T-helper 9 cell (primary cell): ENCODE results near the gene ROR1.

Experiments
- DNase-seq: peaks from one replicate; pipeline ENCODE4 v3.0.0-alpha.2; 2020

Gene ROR1

DNA sequence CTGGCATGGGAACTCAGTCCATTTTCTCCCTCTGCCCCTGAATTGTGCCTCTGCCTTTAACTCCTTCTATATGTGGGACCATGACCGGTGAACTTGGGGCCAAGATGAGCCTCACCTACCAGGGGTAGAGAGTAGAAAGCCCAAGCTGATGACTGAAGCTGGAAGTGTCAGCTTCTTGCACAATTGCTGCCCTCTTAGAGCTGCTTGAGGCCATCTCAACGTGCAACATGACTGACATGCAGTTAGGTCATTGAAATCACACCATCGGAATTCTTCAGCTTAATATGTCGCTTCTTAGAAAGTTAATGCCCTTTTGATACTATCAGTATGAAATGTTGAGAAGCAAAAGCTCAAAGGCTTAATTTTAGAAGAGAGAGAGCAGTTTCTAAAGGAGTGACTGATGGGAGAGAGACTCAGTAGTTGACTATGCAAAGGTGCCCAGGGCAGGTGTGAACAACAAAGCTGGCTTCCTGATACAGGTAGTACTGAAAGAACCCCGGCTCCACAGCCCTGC lies 340.3 kb downstream of the ROR1 start:
- no peak for DNase-seq

DNA sequence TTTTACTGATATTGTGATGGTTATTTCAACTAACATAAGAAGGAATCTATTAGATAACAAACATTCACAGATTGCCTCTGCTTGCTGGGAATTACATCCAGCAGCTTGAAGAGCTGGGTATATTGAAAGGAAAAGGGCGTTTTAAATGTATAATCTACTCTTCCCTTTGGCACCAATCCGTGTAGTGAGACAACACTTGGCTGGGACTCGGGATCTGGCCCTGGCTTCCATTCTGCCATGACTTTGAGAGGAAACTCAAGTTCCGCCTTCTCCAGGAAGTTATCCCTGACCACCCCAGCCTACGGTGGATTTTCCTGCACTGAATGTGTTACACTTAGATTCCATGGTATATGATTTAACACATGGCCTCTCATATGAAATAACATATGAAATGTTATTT lies 342.7 kb downstream of the ROR1 start:
- no peak for DNase-seq

DNA sequence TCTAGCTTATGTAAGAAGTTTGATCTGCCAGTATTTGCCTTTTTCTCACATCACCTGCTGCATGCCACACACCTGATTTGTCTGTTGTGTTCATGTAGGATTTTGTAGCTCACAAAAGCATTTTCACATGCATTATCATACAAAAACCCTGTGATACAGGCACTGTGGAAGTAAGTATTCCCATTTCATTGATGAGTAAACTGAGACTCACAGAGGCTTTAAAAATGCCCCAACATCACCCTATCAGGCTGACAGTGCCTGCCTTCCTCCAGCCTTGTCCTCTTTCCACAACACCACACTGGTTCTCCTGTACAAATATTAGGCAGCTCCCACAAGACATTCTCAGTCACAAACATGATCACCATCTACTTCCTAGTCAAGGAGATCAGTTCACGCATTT lies 343.7 kb downstream of the ROR1 start:
- no peak for DNase-seq

DNA sequence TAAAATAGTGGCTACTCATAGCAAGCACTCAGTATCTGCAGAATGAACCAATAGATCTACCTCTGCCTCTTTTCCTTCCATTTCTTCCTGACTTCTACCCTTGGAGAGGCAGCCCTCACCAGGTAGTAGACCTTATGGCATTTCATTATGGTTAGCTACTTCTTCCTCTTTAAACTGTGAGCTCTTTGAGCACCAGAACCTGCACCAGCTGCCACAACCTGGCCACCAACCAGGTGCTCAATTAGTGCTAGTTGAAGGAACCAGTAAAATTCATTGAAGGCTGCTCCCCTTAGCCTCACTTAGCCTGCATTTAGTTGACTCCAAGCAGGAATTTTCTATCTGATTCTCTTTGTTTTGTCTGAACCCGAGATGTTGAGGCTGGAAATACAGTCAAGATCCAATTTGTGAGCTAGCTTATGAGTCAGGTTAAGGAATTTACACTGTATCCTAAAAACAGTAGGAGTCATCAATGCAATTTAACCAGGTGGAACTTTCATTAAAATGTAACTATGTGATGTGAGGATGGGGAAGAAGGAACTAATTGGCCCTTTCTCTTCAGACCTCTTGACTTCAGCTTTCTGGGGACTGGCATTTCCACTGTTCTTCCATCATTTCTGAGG lies 348.1 kb downstream of the ROR1 start:
- no peak for DNase-seq

DNA sequence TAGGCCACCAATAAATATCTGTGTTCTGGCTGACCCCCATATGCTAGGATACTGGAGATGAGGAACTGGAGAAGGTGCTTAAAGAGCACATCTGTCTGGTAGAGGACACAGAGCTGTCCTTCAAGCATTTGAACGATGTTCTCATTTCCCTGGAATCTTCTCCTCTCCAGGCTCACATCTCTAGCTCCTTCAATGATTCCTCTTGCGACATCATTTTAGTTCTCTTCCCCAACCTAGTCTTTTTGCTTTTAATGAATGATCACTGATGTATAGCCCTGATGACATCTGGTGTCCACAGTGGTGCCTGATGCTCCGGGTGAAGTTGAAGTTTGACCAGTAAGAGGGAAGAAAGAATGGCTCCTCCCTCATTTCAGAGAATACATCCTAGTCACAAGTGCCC lies 348.8 kb downstream of the ROR1 start:
- DNase-seq, result no peak

DNA sequence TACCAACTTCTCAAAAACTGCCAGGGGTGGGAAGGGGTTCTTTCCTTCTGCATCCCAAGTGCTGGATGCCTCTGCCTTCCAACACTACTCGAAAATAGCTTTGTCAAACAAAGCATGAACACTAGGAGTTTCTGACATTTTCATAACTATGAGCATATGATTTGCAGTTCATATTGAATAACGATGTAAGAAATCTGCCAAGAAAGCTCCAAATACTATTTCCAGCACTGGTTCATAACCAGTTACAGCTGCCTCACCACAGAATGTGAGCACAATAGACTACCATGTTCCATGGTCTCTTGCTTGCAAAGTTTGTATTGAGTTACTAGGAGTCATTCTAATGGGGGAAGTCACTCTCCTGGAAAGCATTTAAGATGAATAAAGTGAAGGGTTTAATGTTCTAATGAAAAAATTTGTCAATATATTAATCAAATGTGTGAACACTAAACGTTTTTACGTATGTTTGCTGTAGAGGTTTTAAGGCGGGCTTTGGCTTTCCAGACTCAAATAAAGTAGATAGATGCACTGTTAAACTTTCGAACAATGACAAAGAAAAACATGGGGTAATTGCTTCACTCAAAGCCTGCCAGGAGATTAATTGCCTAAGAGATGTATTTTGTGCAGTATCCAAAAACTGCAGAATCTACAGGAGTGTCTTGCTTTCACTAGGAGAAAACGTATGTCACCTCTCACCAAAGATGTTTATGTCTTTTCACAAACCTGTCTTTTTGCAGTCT lies 351.1 kb downstream of the ROR1 start:
- DNase-seq, result no peak

DNA sequence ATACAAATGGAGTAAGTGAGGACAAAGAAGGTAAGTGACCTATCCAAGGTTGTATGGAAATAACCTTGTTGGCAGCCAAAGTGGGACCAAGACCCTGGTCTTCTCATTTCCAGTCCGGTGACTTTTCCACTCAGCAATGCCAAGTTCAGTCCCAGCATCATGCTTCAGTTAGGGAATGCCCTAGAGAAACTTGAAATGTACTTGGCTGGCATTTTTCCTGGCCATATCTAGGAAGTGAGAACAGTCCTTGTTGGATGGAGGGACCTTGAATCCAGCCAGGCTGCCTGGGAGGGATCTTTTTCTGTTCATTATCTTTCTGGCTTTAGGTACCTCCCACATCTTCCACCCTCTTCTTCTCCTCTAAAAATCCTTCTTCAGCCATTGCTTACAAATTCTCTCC lies 352.8 kb downstream of the ROR1 start:
- DNase-seq, result no peak

DNA sequence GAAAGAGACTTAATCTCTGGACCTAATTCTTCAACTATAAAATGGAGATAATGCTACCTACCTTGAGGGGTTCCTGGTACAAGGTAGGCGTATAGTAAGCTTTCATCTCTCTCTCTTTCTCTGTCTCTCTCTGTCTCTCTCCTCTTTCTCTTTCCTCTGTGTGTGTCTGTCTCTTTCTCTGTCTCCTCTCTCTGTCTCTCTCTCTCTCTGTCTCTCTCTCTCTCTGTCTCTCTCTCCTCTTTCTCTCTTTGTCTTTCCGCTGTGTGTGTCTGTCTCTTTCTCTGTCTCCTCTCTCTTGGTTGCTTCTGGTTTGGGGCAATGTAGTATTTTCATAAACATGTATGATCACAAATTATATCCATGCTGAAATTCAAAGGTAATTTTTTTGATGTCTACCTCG lies 353.5 kb downstream of the ROR1 start:
- no peak for DNase-seq

DNA sequence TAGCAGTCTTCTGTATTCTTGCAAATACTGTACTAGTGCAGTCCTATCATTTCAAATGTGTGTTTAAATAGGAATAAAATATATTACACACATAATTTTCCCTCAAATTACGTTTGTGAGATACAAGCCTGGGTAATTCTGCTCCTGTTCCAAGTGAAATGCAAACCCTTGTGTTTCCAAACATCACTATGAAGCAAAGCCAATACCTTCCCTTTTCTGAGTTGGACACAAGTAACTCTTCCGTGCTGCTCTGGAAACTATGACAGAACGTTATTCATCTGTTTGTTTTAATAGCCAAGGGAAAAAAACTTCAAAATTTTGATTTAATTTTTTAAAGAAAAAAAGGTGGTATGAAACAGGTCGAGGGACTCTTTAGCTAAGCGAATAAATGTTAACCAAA lies 355.9 kb downstream of the ROR1 start:
- no peak for DNase-seq

DNA sequence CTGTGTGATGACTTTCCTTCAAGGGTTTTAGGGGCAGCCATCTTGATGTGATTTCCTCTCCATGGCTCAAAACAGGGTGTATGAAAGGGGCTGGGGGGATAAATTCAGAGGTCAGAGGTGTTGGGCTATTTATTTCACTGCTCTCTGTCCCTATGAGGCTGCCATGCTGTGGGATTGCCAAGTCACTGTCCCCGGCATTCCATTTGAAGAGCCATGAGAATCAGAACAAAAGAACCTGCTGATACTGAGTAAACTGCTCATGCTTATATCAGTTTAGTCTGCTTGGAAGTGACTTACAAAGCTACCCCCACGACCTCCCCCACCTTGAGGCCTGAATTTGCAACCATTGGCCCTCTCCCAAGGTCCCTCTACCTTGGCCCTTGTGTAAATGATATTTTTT lies 357.3 kb downstream of the ROR1 start:
- DNase-seq, result no peak

DNA sequence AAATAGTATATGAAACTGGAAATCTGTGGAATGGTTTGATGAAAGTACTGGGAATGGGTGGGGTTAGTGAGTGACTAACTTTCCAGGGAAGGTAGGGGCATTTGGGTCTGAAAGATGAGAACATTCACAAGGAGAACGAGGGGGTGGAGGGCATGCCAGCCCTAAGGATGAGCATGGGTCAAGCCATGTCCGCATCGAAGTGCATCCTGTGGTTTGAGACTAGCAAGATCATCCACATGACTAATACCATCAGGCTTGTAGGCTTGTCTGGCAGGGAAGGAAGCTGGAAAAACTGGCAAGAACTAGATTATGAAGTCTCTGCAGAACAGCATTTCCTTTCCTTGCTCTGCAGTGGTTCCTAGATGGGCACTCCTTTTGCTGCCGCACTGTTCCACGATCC lies 359.2 kb downstream of the ROR1 start:
- DNase-seq, result no peak

DNA sequence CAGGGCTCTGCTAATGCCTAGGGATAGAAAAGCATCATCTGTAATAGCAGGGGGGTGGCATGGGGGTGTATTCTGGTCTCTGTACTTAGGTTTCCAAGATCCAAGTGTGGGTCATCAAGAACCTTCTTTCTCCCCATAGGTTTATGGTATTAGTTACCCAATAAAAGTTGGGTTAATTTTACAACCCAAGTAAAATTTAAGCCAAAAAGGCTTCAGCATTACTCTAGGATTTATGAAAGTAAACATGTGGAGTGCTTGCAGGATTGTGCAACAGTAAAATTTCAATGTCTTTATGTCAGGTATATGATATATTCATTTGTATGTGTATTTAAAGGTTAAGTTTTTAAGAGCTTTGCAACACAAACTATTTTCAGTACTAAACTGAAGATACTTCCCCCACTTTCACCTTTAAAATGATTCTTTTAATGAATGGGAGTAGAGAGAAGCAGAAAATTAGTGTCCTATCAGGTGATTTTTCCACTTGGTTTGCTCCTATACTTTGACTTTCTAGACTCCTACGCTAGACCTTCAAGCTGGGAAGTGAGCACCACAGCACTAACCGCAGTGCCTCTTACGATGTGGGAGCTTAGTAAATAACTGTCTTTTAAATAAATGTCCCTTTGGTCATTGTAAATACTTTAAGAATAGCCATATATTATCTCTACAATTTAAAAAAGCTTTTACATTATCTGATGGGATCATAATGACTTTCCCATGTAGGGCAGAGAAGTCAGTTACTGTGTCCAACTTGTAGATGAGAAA lies 361.8 kb downstream of the ROR1 start:
- DNase-seq, result no peak

DNA sequence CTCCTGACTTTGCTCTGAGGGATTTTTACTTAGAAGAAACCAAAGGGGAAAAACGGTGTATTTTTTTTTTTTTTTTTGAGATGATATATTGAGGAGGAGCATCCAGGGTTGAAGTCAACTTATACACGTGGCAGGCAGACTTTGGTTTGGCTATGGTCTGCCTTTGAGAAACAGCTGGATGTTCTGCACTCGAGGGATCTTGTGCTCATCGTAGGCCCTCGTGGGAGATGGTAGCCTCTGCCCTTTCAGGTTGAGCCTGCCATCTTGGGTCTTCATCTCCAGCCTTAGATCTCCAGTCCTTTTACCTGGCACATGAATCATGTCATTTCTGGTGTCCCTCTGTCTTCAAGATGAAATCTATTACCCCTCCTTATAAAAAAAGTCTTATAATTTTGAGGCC lies 362.5 kb downstream of the ROR1 start:
- DNase-seq, result no peak

DNA sequence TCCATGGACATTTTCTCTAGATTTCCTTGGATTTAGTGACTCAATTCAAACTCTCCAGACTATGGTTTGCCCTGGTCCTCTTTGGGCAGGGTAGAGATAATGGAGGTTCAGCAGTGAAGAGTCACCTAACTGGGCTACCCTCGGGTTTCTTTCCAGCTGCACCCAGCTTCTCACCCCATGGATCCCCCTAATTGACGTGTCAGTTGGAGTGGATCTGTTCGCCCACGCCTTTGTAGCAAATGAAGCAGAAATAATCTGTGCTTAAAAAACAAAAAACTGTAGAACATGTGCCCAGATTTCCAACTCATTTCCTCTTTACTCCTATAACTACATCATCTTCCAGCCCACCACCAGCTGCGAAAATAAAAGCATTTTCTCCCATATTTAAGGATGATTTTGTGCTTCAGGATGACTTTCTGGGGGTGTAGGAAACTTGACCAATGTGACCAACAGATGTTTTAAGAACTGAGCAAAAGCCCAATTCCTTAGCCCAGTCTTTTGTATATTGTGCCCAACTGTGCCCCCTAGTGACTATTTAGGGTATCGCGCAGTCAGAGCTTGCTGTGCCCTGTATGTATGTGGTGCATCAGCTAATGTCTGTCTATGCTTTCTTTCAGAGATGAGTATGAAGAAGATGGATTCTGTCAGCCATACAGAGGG lies 363.1 kb downstream of the ROR1 start:
- peak; percentile 55 for DNase-seq

DNA sequence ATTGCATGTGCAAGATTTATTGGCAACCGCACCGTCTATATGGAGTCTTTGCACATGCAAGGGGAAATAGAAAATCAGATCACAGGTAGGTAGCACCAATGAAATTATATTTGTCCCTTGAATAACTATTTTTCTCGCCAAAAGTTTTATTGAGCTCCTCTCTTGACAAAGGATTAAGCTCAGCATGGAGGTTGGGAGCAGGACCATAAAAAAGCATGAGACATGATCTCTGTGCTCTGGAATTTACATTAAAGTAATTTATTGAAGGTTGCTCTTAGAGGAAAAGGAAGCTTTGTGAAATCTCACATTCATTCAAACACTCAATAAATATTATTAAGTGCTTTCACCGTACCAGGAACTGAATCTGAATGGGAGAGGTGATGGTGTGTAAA lies 363.6 kb downstream of the ROR1 start:
- no peak for DNase-seq

DNA sequence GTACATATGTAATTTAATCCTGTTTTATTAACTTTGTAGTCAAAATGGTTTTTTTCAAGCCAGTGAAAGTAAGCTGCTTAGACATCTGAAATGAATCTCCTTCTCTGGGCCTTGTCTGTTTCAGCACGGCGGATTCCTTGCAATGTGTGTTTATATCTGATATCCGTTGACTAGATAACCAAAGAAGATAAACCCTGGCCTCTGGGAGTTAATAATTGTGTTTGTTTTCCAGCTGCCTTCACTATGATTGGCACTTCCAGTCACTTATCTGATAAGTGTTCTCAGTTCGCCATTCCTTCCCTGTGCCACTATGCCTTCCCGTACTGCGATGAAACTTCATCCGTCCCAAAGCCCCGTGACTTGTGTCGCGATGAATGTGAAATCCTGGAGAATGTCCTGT lies 366.1 kb downstream of the ROR1 start:
- no peak for DNase-seq

DNA sequence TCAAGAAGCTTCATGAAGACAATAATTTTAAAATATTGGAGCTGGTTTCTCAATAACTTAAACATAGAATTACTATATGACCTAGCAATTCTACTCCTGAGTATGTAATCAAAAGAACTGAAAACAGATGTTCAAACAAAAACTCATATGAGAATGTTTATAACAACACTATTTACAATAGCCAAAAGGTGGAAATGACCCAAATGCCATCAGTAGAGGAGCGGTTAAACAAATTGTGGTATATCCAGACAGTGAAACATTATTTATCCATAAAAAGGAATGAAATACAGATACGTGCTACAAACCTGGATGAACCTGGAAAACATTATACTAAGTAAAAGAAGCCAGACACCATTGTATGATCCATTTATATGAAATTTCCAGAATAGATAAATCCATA lies 366.8 kb downstream of the ROR1 start:
- DNase-seq, result no peak

DNA sequence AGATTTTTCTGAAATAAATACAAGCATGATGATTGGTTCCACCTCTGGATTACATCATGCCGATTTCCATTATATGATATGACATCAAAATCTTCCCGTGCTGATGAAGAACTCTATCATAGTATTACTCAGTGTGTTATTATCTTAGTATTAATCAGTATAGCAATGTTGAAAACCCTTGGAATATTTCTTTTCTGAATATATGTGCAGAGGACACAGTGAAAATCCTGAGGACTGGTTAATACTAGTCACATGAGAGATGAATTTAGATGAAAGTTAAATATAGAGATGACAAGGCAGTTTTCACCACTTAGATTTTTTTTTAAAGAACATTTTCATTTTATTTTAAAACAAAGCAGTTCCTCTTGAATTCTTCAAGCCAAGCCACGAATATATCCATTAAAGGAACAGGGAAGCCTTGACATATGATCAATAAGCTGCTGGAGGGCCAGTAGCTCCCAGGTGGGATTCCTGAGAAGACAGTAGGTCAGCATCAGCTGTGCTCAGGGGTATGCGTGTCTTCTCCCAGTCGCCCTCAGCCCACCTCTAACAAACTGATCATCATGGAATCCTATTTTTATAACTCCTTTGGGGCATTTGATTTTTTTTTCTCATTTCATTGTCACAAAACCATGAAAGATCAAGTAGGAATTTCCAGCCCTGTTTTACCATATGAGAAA lies 373.4 kb downstream of the ROR1 start:
- no peak for DNase-seq

DNA sequence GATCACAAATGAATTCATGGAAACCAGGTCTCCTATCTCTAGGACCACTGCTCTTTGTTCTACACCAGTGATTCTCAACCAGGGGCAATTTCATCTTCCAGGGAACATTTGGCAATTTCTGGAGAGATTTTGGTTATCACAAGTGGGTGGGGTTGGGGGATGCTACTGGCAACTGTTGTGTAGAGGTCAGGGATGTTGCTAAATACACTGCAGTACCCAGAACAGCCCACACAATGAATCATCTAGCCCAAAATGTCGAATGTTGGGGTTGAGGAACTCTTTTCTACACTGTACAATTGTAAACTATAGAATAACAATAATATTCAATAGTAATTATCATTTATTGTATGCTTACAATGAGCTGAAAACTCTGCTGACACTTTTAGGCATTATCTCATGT lies 373.9 kb downstream of the ROR1 start:
- no peak for DNase-seq

DNA sequence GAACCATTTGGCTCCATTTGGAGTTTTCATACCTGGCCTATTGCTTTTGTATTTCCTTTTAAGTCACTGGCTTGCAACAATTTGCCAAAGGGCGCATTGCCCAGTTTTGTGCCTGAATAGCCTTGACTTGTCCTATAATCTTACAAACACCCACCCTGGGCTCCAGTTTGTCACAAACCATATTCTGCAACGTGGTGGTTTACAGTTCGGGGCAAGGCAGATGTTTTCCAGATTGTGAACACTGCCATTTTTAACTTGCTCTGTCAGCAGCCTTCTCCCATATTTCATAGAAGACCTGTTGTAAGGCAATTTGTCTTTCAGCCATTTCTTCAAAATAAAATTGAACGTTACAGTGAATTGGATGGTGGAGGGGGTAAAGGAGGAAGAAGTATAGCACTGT lies 376.4 kb downstream of the ROR1 start:
- no peak for DNase-seq

DNA sequence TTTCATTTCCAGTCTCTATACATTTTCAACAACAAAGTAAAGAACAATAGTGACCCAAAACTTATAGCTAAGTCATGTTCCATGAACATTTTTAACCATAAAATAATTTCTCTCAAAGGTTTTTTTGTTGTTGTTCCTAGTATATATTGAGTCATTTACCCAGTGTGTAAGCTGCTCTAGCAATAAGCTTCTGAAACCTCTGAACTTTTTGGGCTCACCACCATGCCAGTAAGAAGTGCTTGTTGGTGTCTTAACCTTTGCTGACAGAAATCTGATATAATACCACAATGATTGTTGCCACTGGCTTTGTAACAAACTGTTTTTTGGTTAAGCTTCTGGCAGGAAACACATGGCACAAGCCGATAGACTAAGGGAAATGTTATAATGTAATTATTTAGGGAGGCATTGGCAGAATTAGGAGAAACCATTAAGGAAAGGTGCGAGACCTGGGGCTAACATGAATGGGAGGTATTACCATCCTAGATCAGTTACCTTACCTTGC lies 377.0 kb downstream of the ROR1 start:
- no peak for DNase-seq

DNA sequence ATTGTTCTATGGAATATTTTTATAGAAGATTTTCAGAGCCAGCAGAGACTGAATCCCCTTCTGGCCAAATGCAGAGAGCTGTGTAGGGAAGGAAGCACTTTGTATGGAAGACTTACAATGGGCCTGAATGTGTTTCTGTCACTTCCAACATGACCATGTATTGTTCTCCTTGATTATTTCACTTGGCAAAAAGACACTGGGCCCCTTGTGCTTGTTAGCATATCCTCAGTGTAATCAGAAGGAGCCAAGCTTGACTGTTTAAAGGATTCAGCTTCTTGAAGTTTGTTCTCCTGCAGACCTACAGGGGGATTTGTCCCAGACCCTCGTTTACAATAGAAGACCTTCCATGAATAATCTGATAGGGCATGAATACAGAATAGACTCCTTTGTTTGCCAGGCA lies 381.5 kb downstream of the ROR1 start:
- DNase-seq, result no peak
